ENCODE results near the gene IKZF3.
A peak's percentile ranks its signal among the peaks of the same experiment; 100 is the strongest.
"Not testable (repeated sequence)": the region's sequence is repeated elsewhere in the genome, so short reads cannot be mapped to it uniquely, and the experiment has no call there.

Gene IKZF3

GRCh38 chr17:39781031-39781860, 82.9 kb downstream of the IKZF3 start:
- DNase-seq (ENCODE audit: low read depth in 2 of 2): no peak

- no peak for DNase-seq (ENCODE audit: low read depth in 2 of 2)
These were observed 86.4 kb downstream of the IKZF3 start for GRCh38 chr17:39777534-39778365.

- no peak for DNase-seq (ENCODE audit: low read depth in 2 of 2)
These were observed 87.9 kb downstream of the IKZF3 start for GRCh38 chr17:39776252-39776651.

GRCh38 chr17:39775031-39775430, 89.1 kb downstream of the IKZF3 start:
- DNase-seq (ENCODE audit: low read depth in 2 of 2): no peak

- no peak for DNase-seq (ENCODE audit: low read depth in 2 of 2)
These were observed 90.1 kb downstream of the IKZF3 start for GRCh38 chr17:39774047-39774446.

GRCh38 chr17:39772987-39773934, 90.9 kb downstream of the IKZF3 start:
- no peak for DNase-seq (ENCODE audit: low read depth in 2 of 2)

GRCh38 chr17:39772415-39772814, 91.7 kb downstream of the IKZF3 start:
- DNase-seq (ENCODE audit: low read depth in 2 of 2): no peak

- peak; percentile 39 to 41 for DNase-seq (ENCODE audit: low read depth in 2 of 2)
These were observed 94.0 kb downstream of the IKZF3 start for GRCh38 chr17:39769974-39770587.

GRCh38 chr17:39767147-39767546, 97.0 kb downstream of the IKZF3 start:
- DNase-seq (ENCODE audit: low read depth in 2 of 2): no peak

- DNase-seq (ENCODE audit: low read depth in 2 of 2): no peak
These were observed 98.3 kb downstream of the IKZF3 start for GRCh38 chr17:39765766-39766165.

GRCh38 chr17:39765175-39765574, 98.9 kb downstream of the IKZF3 start:
- DNase-seq (ENCODE audit: low read depth in 2 of 2): no peak

GRCh38 chr17:39764171-39764570, 99.9 kb downstream of the IKZF3 start:
- DNase-seq (ENCODE audit: low read depth in 2 of 2): not testable (repeated sequence)

GRCh38 chr17:39763051-39763820, 100.9 kb downstream of the IKZF3 start:
- no peak for DNase-seq (ENCODE audit: low read depth in 2 of 2)

GRCh38 chr17:39761861-39762496, 102.1 kb downstream of the IKZF3 start:
- no peak for DNase-seq (ENCODE audit: low read depth in 2 of 2)

GRCh38 chr17:39759204-39759603, 104.9 kb downstream of the IKZF3 start:
- no peak for DNase-seq (ENCODE audit: low read depth in 2 of 2)

GRCh38 chr17:39757931-39758873, 105.9 kb downstream of the IKZF3 start:
- DNase-seq (ENCODE audit: low read depth in 2 of 2): peak in 1 of 2 experiments; percentile 54

GRCh38 chr17:39757176-39757662, 106.9 kb downstream of the IKZF3 start:
- no peak for DNase-seq (ENCODE audit: low read depth in 2 of 2)

GRCh38 chr17:39756380-39757079, 107.6 kb downstream of the IKZF3 start:
- DNase-seq (ENCODE audit: low read depth in 2 of 2): no peak
